HUES64 (cell line): ENCODE data around the gene MYO3B.
"Not testable (repeated sequence)": the region's sequence is repeated elsewhere in the genome, so short reads cannot be mapped to it uniquely, and the experiment has no call there.

Experiments used
- H3K27ac ChIP-seq: 2 replicates; pipeline ENCODE4 v1.7.0; 2013; ENCODE audit warnings: low read depth, low read length, inconsistent platforms
- H3K27me3 ChIP-seq: 2 replicates; pipeline ENCODE4 v1.6.1; 2013; ENCODE audit warnings: mild to moderate bottlenecking, low read length; ENCODE audit not compliant: insufficient read depth
- H3K36me3 ChIP-seq: 2 replicates; pipeline ENCODE4 v1.6.1; 2013; ENCODE audit warnings: mild to moderate bottlenecking, low read length; ENCODE audit not compliant: insufficient read depth
- H3K4me1 ChIP-seq: 2 replicates; pipeline ENCODE4 v1.6.1; 2013; ENCODE audit warnings: mild to moderate bottlenecking, low read length, moderate library complexity; ENCODE audit not compliant: insufficient read depth
- H3K4me3 ChIP-seq: 2 replicates; pipeline ENCODE4 v1.5.1; 2013; ENCODE audit warnings: mild to moderate bottlenecking, low read length, moderate library complexity
- H3K9ac ChIP-seq: 2 replicates; pipeline ENCODE4 v1.6.1; 2013; ENCODE audit warnings: mild to moderate bottlenecking, low read depth, low read length
- H3K9me3 ChIP-seq: 2 replicates; pipeline ENCODE4 v1.6.1; 2013; ENCODE audit warnings: low read depth, low read length; ENCODE audit not compliant: insufficient read depth
- WGBS: fragments of 150-250, 120-280 bp; methylation state at CpG from one replicate; pipeline ENCODE4 v1.1.7; 2013; ENCODE audit warnings: missing lambda C conversion rate; 5-methylcytosine and 5-hydroxymethylcytosine counted together

The MYO3B gene

DNA sequence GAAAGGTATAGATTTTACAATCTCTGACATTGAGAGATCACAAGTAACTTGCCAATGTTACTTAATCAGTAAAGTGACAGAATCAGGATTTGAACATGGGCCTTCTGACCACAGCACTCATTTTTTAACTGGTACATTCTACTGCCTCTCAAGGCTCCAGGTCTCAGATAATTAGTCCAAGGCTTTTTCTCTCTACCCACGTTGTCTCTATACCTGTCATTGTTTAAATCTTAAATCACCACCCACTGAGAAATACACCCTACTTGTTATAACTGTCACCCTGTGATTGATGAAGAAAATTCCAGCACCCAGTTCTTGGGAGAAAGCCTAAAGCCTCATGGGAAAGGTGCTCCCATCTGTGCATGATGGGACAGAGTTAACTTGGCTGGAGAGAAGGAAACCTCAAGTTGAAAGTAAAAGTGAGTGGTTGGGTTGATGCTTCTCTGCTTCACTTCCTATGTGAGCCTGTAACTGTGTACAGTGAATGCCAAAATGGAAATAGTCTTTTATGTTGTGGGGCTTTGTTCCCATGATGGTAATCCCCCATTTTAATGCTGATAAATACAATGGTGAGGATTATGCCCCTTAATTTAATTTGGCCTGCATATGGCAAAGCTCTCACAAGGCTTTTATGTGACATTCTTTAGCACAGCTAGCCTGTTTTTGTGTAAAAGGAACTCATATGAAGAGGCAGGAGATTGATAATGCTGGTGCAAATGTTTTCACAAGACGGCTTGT is 347.1 kb downstream of the MYO3B start:
- H3K9ac ChIP-seq = no peak overlapping the region
- no peaks in the 10 kb centered on the region for H3K27me3 ChIP-seq
- H3K27ac ChIP-seq = no peak overlapping the region
- H3K9me3 ChIP-seq = no peaks in the 10 kb centered on the region
- WGBS = 66% methylated on average over 2 of the region's 2 CpGs
- H3K4me3 ChIP-seq = no peak overlapping the region
- H3K36me3 ChIP-seq = no peaks in the 10 kb centered on the region
- H3K4me1 ChIP-seq = peaks cover 10% of the 10 kb centered on the region

DNA sequence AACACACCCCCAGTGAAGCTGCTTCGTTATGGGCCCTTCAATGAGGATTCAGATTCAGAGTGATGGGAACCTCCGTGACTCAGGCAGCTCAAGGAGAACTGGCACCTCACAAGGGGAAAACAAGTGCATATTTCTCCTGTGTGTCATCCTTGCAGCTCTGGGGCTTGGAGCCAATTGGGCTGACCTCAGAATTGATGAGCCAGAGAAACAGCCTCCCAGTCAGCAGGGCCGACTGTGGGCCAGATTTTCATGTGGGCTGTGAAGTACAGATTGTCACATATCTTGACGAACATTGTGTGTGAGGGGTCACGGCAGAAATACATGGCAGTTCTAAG is 347.6 kb downstream of the MYO3B start:
- H3K27ac ChIP-seq = no peak overlapping the region
- peaks cover 14% of the 10 kb centered on the region for H3K4me1 ChIP-seq
- no peaks in the 10 kb centered on the region for H3K27me3 ChIP-seq
- no peak overlapping the region for H3K9ac ChIP-seq
- no peak overlapping the region for H3K4me3 ChIP-seq
- WGBS = 65% methylated on average over 5 of the region's 5 CpGs
- no peaks in the 10 kb centered on the region for H3K36me3 ChIP-seq
- no peaks in the 10 kb centered on the region for H3K9me3 ChIP-seq

DNA sequence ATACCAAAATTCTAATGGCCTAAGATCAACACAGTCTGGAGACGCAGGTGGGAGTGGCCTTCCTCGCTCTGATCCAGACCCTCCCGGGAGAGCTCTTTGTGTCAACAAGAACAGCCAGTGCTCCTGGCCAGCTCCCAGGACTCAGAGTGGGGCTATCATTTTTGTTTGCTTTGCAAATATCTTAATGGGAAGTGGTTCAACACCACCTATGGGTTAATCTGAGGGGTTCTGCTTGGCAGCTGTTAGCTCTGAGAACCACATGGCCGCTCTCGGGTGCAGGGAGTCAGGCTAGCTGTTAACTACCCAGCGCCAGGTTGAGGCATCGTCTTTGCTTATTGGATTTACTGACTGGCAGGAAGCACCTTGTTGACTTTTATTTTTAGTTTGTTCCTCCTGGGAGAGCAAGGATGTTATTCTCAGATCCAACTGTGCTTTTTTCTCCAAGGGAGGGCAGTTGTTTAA is 352.4 kb downstream of the MYO3B start:
- 32% methylated on average over 7 of the region's 7 CpGs for WGBS
- H3K27ac ChIP-seq = no peak overlapping the region
- H3K4me3 ChIP-seq = no peak overlapping the region

DNA sequence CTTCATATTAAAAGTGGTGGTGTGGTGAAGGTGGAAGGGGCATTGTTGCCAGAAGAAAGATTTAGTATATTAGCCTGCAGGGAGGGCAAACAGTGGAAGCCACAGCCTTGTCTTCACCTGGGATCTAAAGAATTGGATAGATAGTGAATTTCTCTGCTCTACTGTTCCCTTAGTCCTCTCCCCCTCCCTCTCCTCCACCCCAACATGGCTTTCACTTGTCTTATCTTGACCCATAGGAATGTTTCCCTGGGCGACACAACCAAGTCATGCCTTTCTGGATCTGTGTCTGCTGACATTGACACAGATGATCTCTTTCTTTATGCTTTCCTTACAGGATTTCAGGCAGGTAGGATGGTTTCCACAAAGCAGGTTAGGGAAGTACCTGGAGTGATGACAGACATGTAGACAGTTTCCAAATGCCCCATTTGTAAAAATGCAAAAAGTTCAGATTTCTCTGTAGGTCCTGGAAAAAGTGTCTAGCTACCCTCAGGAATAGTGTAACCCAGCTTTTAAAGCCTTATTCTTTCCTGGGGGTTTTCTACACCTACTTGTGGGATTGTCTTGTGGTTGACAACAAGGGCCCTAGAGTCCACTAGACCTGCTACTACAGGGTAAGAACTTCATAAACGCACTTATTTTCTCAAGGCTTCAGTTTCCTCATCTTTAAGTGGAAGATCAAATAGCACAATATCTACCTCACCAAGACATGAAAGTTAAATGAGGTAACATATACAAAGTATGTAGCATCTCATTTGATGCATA is 353.0 kb downstream of the MYO3B start:
- H3K4me1 ChIP-seq = peaks cover 10% of the 10 kb centered on the region
- no peak overlapping the region for H3K9ac ChIP-seq
- no peak overlapping the region for H3K27ac ChIP-seq
- 43% methylated on average over 2 of the region's 2 CpGs for WGBS
- no peaks in the 10 kb centered on the region for H3K9me3 ChIP-seq
- no peak overlapping the region for H3K4me3 ChIP-seq
- H3K36me3 ChIP-seq = no peaks in the 10 kb centered on the region
- H3K27me3 ChIP-seq = no peaks in the 10 kb centered on the region

More for the DNA sequence above, 352.4 kb downstream of the MYO3B start:
- H3K27me3 ChIP-seq = no peaks in the 10 kb centered on the region
- no peaks in the 10 kb centered on the region for H3K36me3 ChIP-seq
- peaks cover 11% of the 10 kb centered on the region for H3K4me1 ChIP-seq
- H3K9me3 ChIP-seq = no peaks in the 10 kb centered on the region
- H3K9ac ChIP-seq = no peak overlapping the region

DNA sequence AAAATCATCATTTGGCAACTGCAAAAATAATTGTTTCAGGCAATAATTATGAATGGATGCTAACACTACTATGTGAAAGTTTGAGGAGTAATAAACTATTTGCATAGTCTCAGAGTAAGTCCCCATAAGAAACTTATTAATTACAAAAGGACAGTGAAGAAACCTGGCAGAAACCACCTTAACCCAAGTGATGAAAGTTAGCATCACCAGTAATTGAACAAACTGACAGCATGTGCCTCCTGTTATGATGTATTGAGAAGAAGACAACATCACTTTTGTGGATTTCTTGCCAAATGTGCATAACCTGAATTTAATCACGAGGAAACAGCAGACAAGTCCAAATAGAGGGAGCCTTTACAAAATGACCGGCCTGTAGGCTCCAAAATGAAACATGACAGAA is 353.9 kb downstream of the MYO3B start:
- Histone ChIP-seq H3K9ac (no peak overlapping the region), H3K4me1 (peaks cover 10% of the 10 kb centered on the region), H3K4me3 (no peak overlapping the region), H3K27me3 (no peaks in the 10 kb centered on the region), H3K9me3 (no peaks in the 10 kb centered on the region), H3K27ac (no peak overlapping the region), H3K36me3 (no peaks in the 10 kb centered on the region)
- 93% methylated on average over 2 of the region's 2 CpGs for WGBS

DNA sequence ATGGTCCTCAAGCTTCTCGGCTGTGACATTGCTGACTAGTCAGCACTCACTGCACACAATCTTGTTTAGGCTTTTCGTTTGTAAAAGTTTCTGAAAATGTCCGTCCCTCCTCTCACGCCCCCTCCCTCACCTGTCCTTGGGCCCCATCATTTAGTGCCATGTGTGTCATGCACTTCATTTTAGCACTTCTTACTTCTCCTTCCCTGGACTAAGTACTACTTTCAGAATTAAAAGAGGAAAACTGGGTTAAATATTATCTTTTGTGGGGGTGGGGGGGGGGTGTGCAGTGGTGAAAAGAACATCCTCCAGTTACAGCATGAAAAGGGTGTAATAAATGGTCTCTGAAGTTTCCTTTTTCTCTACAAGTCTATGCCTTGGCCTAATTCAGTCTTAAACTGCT is 355.2 kb downstream of the MYO3B start:
- Histone ChIP-seq H3K9ac (no peak overlapping the region), H3K27me3 (no peaks in the 10 kb centered on the region), H3K36me3 (no peaks in the 10 kb centered on the region), H3K9me3 (no peaks in the 10 kb centered on the region), H3K27ac (no peak overlapping the region), H3K4me3 (no peak overlapping the region), H3K4me1 (peaks cover 10% of the 10 kb centered on the region)
- WGBS = 88% methylated on average over 4 of the region's 4 CpGs

DNA sequence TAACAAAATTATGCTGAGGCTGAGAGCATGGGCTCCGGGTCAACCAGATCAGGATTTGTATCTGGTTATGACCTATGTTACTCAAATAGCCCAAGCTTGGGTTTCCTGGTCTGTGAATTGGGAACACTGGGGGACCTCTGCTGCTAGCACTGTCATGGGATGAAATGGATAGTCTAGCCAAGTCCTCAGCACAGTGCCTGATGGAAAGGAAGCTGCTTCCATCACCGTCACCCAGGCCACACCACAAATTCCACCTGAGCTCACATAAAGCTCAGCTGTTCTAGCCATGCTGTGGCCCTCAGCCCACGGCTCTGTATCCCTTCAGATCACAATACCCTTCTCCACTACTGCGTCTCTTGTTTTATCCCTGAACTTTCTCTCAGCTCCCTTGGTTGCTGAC is 357.6 kb downstream of the MYO3B start:
- no peak overlapping the region for H3K27ac ChIP-seq
- WGBS = 85% methylated on average over 4 of the region's 4 CpGs
- H3K27me3 ChIP-seq = no peaks in the 10 kb centered on the region
- H3K9ac ChIP-seq = no peak overlapping the region
- no peak overlapping the region for H3K4me3 ChIP-seq
- H3K4me1 ChIP-seq = peaks cover 2% of the 10 kb centered on the region
- no peaks in the 10 kb centered on the region for H3K36me3 ChIP-seq
- H3K9me3 ChIP-seq = no peaks in the 10 kb centered on the region

DNA sequence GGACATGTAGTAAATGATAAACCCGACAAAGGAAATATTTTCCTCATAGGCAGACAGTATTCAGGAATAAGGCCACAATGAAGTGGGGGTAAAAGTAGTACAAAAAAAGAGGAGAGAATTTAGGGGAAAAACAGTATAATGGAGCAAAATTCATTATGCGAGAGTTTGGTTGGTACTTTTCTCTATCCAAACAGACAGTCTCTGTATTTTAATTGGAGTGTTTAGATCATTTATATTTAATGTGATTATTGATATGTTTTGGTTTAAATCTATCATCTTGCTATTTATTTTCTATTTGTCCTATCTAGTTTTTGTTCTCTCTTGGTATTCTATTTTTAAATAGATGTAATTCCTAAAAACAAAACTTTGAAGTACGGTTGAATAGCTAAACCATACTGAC is 366.9 kb downstream of the MYO3B start:
- no peaks in the 10 kb centered on the region for H3K27me3 ChIP-seq
- H3K36me3 ChIP-seq = peaks cover 3% of the 10 kb centered on the region; the same call in 1 of the 2 replicates
- no peak overlapping the region for H3K27ac ChIP-seq
- 95% methylated on average over 3 of the region's 3 CpGs for WGBS
- peaks cover 16% of the 10 kb centered on the region; the same call in 1 of the 2 replicates for H3K9me3 ChIP-seq
- H3K4me3 ChIP-seq = no peak overlapping the region
- no peak overlapping the region for H3K9ac ChIP-seq
- no peaks in the 10 kb centered on the region for H3K4me1 ChIP-seq

DNA sequence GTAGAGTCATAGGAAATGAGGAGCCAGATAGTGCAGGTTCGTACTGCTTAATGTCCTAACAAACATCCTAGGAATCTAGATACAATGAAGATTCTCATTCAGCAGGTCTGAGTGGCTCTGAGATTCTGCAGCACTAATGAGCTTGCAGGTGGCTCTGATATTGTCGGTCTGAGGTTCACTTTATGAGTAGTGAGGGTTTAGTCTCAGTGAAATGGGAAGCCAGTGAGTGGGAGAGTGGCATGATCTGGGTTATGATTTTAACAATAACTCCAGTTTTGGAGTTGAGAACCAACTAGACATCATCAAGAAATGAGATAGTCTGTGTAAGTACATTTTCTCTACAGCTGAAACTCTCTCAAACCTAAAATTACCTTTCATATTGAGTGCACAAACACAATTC is 370.4 kb downstream of the MYO3B start:
- H3K27me3 ChIP-seq = no peaks in the 10 kb centered on the region
- 85% methylated on average over 2 of the region's 2 CpGs for WGBS
- no peak overlapping the region for H3K27ac ChIP-seq
- H3K36me3 ChIP-seq = peaks cover 3% of the 10 kb centered on the region; the same call in 1 of the 2 replicates
- peaks cover 31% of the 10 kb centered on the region for H3K9me3 ChIP-seq
- no peak overlapping the region for H3K4me3 ChIP-seq
- no peak overlapping the region for H3K9ac ChIP-seq
- no peaks in the 10 kb centered on the region for H3K4me1 ChIP-seq

DNA sequence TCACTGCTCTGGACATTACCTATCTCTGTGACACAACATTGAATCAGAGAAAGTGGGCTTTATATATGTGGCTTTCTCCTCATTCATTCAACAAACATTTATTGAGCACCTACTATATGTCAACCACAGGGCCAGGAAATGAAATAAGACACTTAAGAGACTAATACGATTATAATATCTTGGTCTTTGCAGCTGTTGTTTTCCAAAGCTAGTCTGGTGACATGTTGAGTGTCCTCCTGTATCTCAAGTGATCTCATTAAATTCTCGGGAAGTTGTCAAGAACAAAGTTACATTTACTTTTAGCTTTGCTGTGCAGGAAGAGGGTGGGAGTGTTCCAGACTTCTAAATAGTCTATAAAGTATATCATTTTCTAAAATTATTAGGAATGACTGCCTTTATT is 372.6 kb downstream of the MYO3B start:
- no peak overlapping the region for H3K4me3 ChIP-seq
- H3K36me3 ChIP-seq = no peaks in the 10 kb centered on the region
- no peaks in the 10 kb centered on the region for H3K27me3 ChIP-seq
- H3K4me1 ChIP-seq = no peaks in the 10 kb centered on the region
- WGBS = 100% methylated on average over 2 of the region's 2 CpGs
- no peak overlapping the region for H3K9ac ChIP-seq
- peaks cover 16% of the 10 kb centered on the region for H3K9me3 ChIP-seq
- H3K27ac ChIP-seq = no peak overlapping the region

DNA sequence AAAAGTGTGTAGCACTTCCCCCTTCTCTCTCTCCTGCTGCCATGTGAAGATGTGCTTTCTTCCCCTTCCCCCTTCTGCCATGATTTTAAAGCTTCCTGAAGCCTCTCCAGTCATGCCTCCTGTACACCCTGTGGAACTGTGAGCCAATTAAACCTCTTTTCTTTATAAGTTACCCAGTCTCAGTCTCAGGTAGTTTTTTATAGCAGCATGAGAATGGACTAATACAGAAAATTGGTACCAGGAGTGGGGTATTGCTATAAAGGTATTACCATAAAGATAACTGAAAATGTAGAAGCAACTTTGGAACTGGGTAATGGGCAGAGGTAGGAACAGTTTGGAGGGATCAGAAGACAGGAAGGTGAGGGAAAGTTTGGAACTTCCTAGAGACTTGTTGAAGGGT is 374.0 kb downstream of the MYO3B start:
- not testable (repeated sequence) for H3K27me3 ChIP-seq, H3K4me1 ChIP-seq, H3K4me3 ChIP-seq, H3K27ac ChIP-seq, H3K36me3 ChIP-seq, H3K9ac ChIP-seq
- peaks cover 16% of the 10 kb centered on the region for H3K9me3 ChIP-seq
